ENCODE data around the gene ZNF532.
A peak's percentile ranks its signal among the peaks of the same experiment; 100 is the strongest.

ZNF532 gene

GRCh38 chr18:58983260-58984155, 118.8 kb downstream of the ZNF532 start:
- FAIRE-seq = no peak

GRCh38 chr18:58988600-58988999, 123.9 kb downstream of the ZNF532 start:
- no peak for FAIRE-seq

- FAIRE-seq = no peak
Observed at GRCh38 chr18:58989184-58989759, 124.6 kb downstream of the ZNF532 start.

- FAIRE-seq = no peak
Observed at GRCh38 chr18:58990720-58991119, 126.0 kb downstream of the ZNF532 start.

- no peak for FAIRE-seq
Observed at GRCh38 chr18:58991167-58991798, 126.6 kb downstream of the ZNF532 start.

GRCh38 chr18:58992301-58993231, 127.9 kb downstream of the ZNF532 start:
- FAIRE-seq = peak; percentile 30

- FAIRE-seq = peak; percentile 89
Observed at GRCh38 chr18:58993260-58993659, 128.6 kb downstream of the ZNF532 start.

GRCh38 chr18:58995663-58996062, 131.0 kb downstream of the ZNF532 start:
- no peak for FAIRE-seq

- no peak for FAIRE-seq
Observed at GRCh38 chr18:58996131-58996641, 131.5 kb downstream of the ZNF532 start.

GRCh38 chr18:58996696-58997095, 132.0 kb downstream of the ZNF532 start:
- FAIRE-seq = no peak

- no peak for FAIRE-seq
Observed at GRCh38 chr18:58997811-58998337, 133.2 kb downstream of the ZNF532 start.

GRCh38 chr18:58998401-58999203, 133.9 kb downstream of the ZNF532 start:
- FAIRE-seq = no peak

GRCh38 chr18:59001166-59001565, 136.5 kb downstream of the ZNF532 start:
- FAIRE-seq = no peak

GRCh38 chr18:59001721-59002120, 137.0 kb downstream of the ZNF532 start:
- no peak for FAIRE-seq

- FAIRE-seq = peak; percentile 66
Observed at GRCh38 chr18:59002974-59003594, 138.4 kb downstream of the ZNF532 start.

- no peak for FAIRE-seq
Observed at GRCh38 chr18:59005262-59005661, 140.6 kb downstream of the ZNF532 start.

- no peak for FAIRE-seq
Observed at GRCh38 chr18:59006461-59007067, 141.9 kb downstream of the ZNF532 start.

GRCh38 chr18:59008302-59008974, 143.8 kb downstream of the ZNF532 start:
- FAIRE-seq = no peak

- FAIRE-seq = no peak
Observed at GRCh38 chr18:59009846-59010245, 145.2 kb downstream of the ZNF532 start.

- no peak for FAIRE-seq
Observed at GRCh38 chr18:59011289-59011688, 146.6 kb downstream of the ZNF532 start.
